ENCODE results near the gene SLC12A8.

SLC12A8 gene

GRCh38 chr3:125151442-125151817 lies 61.1 kb downstream of the SLC12A8 start:
- no peak for DNase-seq

- DNase-seq: no peak
Measured at GRCh38 chr3:125150525-125151441, 61.8 kb downstream of the SLC12A8 start.

GRCh38 chr3:125149462-125149861 lies 63.1 kb downstream of the SLC12A8 start:
- DNase-seq: no peak

- DNase-seq: no peak
Measured at GRCh38 chr3:125148836-125149235, 63.7 kb downstream of the SLC12A8 start.

- DNase-seq: no peak
Measured at GRCh38 chr3:125148016-125148812, 64.3 kb downstream of the SLC12A8 start.

GRCh38 chr3:125147491-125147820 lies 65.1 kb downstream of the SLC12A8 start:
- DNase-seq: no peak

- DNase-seq: no peak
Measured at GRCh38 chr3:125146626-125147490, 65.7 kb downstream of the SLC12A8 start.

GRCh38 chr3:125145751-125146475 lies 66.6 kb downstream of the SLC12A8 start:
- no peak for DNase-seq

GRCh38 chr3:125144653-125145314 lies 67.8 kb downstream of the SLC12A8 start:
- no peak for DNase-seq

- DNase-seq: no peak
Measured at GRCh38 chr3:125143982-125144652, 68.4 kb downstream of the SLC12A8 start.

- DNase-seq: no peak
Measured at GRCh38 chr3:125143538-125143937, 69.0 kb downstream of the SLC12A8 start.

- no peak for DNase-seq
Measured at GRCh38 chr3:125142940-125143339, 69.6 kb downstream of the SLC12A8 start.

- no peak for DNase-seq
Measured at GRCh38 chr3:125142420-125142778, 70.1 kb downstream of the SLC12A8 start.

- no peak for DNase-seq
Measured at GRCh38 chr3:125141596-125142419, 70.7 kb downstream of the SLC12A8 start.

GRCh38 chr3:125140818-125141595 lies 71.5 kb downstream of the SLC12A8 start:
- DNase-seq: no peak

- no peak for DNase-seq
Measured at GRCh38 chr3:125140011-125140817, 72.3 kb downstream of the SLC12A8 start.

GRCh38 chr3:125139386-125139785 lies 73.2 kb downstream of the SLC12A8 start:
- no peak for DNase-seq

GRCh38 chr3:125137358-125138033 lies 75.1 kb downstream of the SLC12A8 start:
- no peak for DNase-seq
